ENCODE results near the gene ATP5IF1.

Gene ATP5IF1

DNA sequence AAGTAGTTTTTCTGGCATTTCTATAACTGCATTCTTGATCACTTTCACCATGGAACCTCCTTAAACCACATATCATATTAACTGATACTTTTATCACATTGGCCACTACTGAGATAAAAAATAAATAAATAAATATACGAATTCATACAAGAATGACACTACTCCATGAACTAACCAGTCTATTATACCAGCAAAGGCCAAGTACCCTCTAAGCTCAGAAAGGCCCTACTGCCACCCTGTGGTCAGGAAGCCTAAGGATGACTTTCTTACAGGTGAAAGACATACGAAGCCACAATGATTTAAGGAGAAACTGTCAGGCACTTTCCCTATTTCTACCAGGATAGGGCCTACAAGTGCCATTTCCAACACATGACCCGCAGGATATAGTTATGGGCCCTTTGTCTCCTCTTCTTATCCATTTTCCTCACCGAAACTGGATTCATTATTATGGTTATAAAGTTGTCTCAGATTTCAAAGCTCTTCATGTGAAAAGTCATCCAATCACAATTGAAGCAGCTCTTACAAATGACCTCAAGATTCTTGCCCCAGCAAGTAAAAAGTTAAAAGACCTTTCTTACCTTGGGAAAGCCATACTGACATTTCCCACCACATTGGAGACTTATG lies 27.0 kb upstream of the ATP5IF1 start:
- Mint-ChIP-seq H3K9me3 (no peaks in the 10 kb centered on the region), H3K36me3 (ENCODE audit: low read depth) (peaks cover 43% of the 10 kb centered on the region), H3K27ac (peak overlapping the region; percentile 49), H3K4me1 (ENCODE audit: low read depth) (peaks cover 13% of the 10 kb centered on the region), H3K4me3 (no peak overlapping the region), H3K27me3 (ENCODE audit: low read depth) (no peaks in the 10 kb centered on the region)
- peak; percentile 47 for DNase-seq (ENCODE audit: low spot score)

DNA sequence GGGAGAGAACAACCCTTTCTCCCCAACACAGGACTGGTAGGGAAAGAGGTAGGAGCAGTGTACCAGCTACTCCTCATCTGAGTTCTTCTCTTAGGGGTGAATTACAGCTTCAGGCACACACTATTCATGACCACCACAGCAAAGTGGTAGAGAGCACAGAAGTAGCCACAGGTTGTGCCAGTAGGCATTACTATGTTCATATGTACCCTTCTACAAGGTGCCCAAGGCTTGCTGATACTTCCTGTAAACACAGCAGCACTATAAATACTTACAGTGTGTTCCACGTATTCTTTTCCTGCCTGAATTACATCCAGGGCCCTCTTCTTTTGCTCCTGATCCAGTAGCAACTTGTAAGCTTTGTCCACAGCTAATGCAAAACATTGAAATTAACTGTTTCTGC lies 26.2 kb upstream of the ATP5IF1 start:
- DNase-seq (ENCODE audit: low spot score) = no peak
- no peak overlapping the region for H3K27ac Mint-ChIP-seq
- H3K4me1 Mint-ChIP-seq (ENCODE audit: low read depth) = peaks cover 13% of the 10 kb centered on the region
- peaks cover 36% of the 10 kb centered on the region for H3K36me3 Mint-ChIP-seq (ENCODE audit: low read depth)
- no peaks in the 10 kb centered on the region for H3K9me3 Mint-ChIP-seq
- no peaks in the 10 kb centered on the region for H3K27me3 Mint-ChIP-seq (ENCODE audit: low read depth)
- no peak overlapping the region for H3K4me3 Mint-ChIP-seq

DNA sequence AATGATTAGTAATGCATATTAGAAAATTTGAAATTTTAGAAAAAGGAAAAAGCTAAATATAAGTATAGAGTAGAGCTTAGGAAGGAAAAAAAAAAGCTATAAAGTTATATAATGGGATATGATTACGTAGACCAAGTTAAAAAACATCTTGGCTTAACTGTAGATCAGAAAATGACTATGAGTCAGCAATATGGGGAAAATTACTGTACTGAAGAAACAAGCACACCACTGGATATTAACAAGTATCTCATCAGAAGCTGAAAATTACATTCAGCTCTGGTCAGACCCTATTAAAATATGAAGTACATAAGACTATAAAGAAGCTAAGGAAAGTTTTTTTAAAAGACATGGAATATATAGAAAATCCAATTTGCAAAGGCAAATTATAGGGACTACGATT lies 22.6 kb upstream of the ATP5IF1 start:
- H3K27ac Mint-ChIP-seq = no peak overlapping the region
- H3K36me3 Mint-ChIP-seq (ENCODE audit: low read depth) = peaks cover 26% of the 10 kb centered on the region
- H3K9me3 Mint-ChIP-seq = no peaks in the 10 kb centered on the region
- H3K4me1 Mint-ChIP-seq (ENCODE audit: low read depth) = peaks cover 12% of the 10 kb centered on the region
- H3K27me3 Mint-ChIP-seq (ENCODE audit: low read depth) = no peaks in the 10 kb centered on the region
- DNase-seq (ENCODE audit: low spot score) = no peak
- no peak overlapping the region for H3K4me3 Mint-ChIP-seq

GRCh38 chr1:28229089-28229488 lies 6.8 kb upstream of the ATP5IF1 start:
- Mint-ChIP-seq H3K27ac (no peak overlapping the region), H3K27me3 (ENCODE audit: low read depth) (no peaks in the 10 kb centered on the region), H3K4me3 (no peak overlapping the region), H3K4me1 (ENCODE audit: low read depth) (peaks cover 17% of the 10 kb centered on the region), H3K9me3 (no peaks in the 10 kb centered on the region), H3K36me3 (ENCODE audit: low read depth) (peaks cover 33% of the 10 kb centered on the region)
- no peak for DNase-seq (ENCODE audit: low spot score)

GRCh38 chr1:28229996-28230395 lies 5.9 kb upstream of the ATP5IF1 start:
- Mint-ChIP-seq H3K27ac (no peak overlapping the region), H3K36me3 (ENCODE audit: low read depth) (peaks cover 29% of the 10 kb centered on the region), H3K4me1 (ENCODE audit: low read depth) (peaks cover 19% of the 10 kb centered on the region), H3K27me3 (ENCODE audit: low read depth) (no peaks in the 10 kb centered on the region), H3K9me3 (no peaks in the 10 kb centered on the region), H3K4me3 (no peak overlapping the region)
- DNase-seq (ENCODE audit: low spot score) = no peak

DNA sequence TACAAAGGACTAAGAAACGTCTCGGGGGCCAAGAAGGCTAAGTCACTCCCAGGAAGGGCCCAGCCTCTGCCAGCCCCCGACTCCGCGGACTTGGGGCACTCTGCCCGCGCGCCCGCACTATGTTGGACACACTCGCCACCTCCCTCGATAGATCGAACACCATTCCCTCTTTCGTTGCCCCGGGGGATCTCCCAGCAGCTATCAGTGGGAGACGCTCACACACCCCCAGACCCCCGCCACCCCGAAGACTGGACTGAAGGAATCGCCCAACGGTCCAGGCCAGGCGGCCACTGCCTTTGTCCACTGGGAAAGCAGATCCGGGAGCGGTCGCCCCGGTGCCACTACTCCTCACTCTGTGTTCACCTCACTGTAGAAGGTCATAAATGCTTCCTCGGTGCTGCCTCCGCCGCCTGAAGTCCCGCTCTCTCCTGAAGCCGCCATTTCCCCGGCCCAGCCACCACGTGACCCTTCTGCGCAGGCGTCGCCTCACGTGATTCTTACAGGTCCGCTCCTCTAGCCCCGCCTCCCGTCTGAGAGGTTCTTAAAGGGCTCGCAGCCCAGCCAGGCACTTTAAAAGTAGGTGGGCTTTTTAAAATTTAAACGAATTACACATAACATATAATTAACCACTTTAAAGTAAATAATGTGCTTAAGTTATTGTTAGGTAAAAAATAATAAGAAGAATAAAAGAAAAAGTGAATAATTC lies 3.2 kb upstream of the ATP5IF1 start, which contains the start of gene DNAJC8:
DNAJC8 (minus strand) TSS at position 472 of the 706 bp plus-strand sequence; CDS start at position 441, 31 bp downstream.
- Mint-ChIP-seq H3K4me1 (ENCODE audit: low read depth) (peaks cover 19% of the 10 kb centered on the region), H3K9me3 (no peaks in the 10 kb centered on the region), H3K27me3 (ENCODE audit: low read depth) (no peaks in the 10 kb centered on the region), H3K4me3 (peak within 1 kb of the TSS; percentile 98), H3K27ac (peak within 1 kb of the TSS; percentile 98), H3K36me3 (ENCODE audit: low read depth) (peaks cover 14% of the 10 kb centered on the region)
- DNase-seq (ENCODE audit: low spot score) = peak; percentile 94

- H3K27me3 Mint-ChIP-seq (ENCODE audit: low read depth) = no peaks in the 10 kb centered on the region
Observed at GRCh38 chr1:28233264-28233606, 2.7 kb upstream of the ATP5IF1 start.

DNA sequence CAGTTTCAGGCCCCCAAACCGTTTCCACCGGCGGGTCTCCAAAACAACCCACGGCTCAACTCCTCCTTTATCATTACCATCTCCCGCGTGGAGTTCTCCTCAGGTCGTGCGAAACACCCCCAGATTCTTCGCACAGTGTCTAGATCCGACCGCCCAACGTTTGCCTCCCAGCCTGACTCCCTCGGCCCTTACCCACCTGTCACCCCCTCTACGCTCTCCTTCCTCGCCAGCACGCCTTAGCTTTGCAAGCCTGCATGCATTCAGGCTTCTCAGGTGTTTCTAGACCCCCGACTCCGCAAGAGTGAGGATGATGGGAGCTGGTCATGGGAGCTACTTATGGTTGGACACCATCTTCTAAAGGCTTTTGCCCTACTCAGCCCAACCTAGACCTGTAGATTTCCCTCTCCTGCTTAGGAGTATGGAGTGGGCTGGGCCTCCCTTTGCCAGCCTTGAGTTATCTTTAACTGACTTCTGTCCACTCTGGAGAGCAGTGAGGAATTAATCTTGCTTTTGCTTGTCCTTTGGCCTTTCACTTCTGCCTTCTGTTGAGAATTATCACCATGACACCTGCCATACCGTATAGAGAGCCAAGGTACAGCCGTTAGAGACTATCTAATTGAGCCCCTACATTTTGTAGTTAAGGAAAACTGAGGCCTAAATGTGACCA lies 865 bp downstream of the ATP5IF1 start:
- H3K27me3 Mint-ChIP-seq (ENCODE audit: low read depth) = no peaks in the 10 kb centered on the region
- no peak overlapping the region for H3K4me3 Mint-ChIP-seq
- H3K4me1 Mint-ChIP-seq (ENCODE audit: low read depth) = peaks cover 14% of the 10 kb centered on the region
- no peak overlapping the region for H3K27ac Mint-ChIP-seq
- no peaks in the 10 kb centered on the region for H3K9me3 Mint-ChIP-seq
- H3K36me3 Mint-ChIP-seq (ENCODE audit: low read depth) = peaks cover 6% of the 10 kb centered on the region
- DNase-seq (ENCODE audit: low spot score) = no peak

More at GRCh38 chr1:28233264-28233606, 2.7 kb upstream of the ATP5IF1 start:
- DNase-seq (ENCODE audit: low spot score) = no peak
- Mint-ChIP-seq H3K4me1 (ENCODE audit: low read depth) (peaks cover 19% of the 10 kb centered on the region), H3K4me3 (peak overlapping the region; percentile 18), H3K27ac (no peak overlapping the region), H3K36me3 (ENCODE audit: low read depth) (peaks cover 14% of the 10 kb centered on the region), H3K9me3 (no peaks in the 10 kb centered on the region)

GRCh38 chr1:28239004-28239403 lies 3.1 kb downstream of the ATP5IF1 start:
- H3K27me3 Mint-ChIP-seq (ENCODE audit: low read depth) = no peaks in the 10 kb centered on the region
- no peaks in the 10 kb centered on the region for H3K36me3 Mint-ChIP-seq (ENCODE audit: low read depth)
- no peak overlapping the region for H3K27ac Mint-ChIP-seq
- no peak for DNase-seq (ENCODE audit: low spot score)
- H3K9me3 Mint-ChIP-seq = no peaks in the 10 kb centered on the region
- H3K4me1 Mint-ChIP-seq (ENCODE audit: low read depth) = peaks cover 14% of the 10 kb centered on the region
- no peak overlapping the region for H3K4me3 Mint-ChIP-seq

DNA sequence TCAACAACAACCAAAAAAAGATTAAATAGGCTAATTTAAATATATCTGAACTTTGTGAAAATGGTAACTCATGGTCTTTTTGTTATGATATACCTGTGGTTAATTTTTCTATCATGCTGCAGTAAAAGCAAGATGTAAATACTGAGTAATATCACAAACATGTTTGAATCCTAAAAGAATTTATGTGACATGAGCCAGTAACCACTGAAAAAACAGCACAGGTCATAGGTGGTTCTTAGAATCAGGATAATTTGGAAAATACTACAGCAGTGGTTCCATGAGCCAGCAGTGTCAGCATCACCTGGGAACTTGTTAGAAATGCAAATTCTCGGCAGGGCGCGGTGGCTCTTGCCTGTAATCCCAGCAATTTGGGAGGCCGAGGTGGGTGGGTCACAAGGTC lies 4.1 kb downstream of the ATP5IF1 start:
- H3K36me3 Mint-ChIP-seq (ENCODE audit: low read depth) = no peaks in the 10 kb centered on the region
- H3K4me3 Mint-ChIP-seq = no peak overlapping the region
- H3K9me3 Mint-ChIP-seq = no peaks in the 10 kb centered on the region

DNA sequence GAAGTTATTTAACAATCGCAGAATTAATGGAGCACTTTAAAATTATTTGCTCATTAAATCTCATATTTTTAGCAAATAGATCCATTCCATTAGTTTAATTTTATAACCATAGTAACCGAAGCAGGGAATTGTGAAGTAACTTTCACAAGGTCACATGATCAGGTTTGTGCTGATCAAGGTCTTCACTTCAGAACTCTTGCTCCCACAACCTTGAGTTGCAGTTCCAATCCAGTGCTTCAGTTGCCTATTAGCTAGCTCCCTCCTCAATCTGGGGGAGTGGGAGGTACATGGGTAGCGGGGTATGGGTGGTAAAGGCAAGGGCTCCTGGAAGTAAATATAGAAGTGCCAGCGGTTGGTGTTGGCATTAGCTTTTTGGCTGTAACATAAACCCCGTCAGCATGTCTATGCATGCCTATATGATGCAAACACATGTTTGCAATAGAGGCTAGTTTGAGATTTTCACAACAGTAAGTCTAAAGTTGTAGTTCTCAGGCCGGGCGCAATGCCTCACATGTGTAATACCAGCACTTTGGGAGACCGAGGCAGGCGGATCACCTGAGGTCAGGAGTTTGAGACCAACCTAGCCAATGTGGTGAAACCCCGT lies 5.8 kb downstream of the ATP5IF1 start:
- no peaks in the 10 kb centered on the region for H3K27me3 Mint-ChIP-seq (ENCODE audit: low read depth)
- H3K4me1 Mint-ChIP-seq (ENCODE audit: low read depth) = peaks cover 22% of the 10 kb centered on the region
- H3K36me3 Mint-ChIP-seq (ENCODE audit: low read depth) = no peaks in the 10 kb centered on the region
- H3K4me3 Mint-ChIP-seq = no peak overlapping the region
- no peak overlapping the region for H3K27ac Mint-ChIP-seq
- no peaks in the 10 kb centered on the region for H3K9me3 Mint-ChIP-seq
- DNase-seq (ENCODE audit: low spot score) = no peak

More for the DNA sequence above, 4.1 kb downstream of the ATP5IF1 start:
- Mint-ChIP-seq H3K27me3 (ENCODE audit: low read depth) (no peaks in the 10 kb centered on the region), H3K27ac (no peak overlapping the region), H3K4me1 (ENCODE audit: low read depth) (peaks cover 18% of the 10 kb centered on the region)
- no peak for DNase-seq (ENCODE audit: low spot score)

GRCh38 chr1:28243685-28244311 lies 7.9 kb downstream of the ATP5IF1 start:
- Mint-ChIP-seq H3K36me3 (ENCODE audit: low read depth) (no peaks in the 10 kb centered on the region), H3K4me1 (ENCODE audit: low read depth) (peaks cover 37% of the 10 kb centered on the region), H3K27me3 (ENCODE audit: low read depth) (no peaks in the 10 kb centered on the region), H3K27ac (peak overlapping the region; percentile 77), H3K4me3 (peak overlapping the region; percentile 55), H3K9me3 (no peaks in the 10 kb centered on the region)
- DNase-seq (ENCODE audit: low spot score) = no peak

- peak overlapping the region; percentile 69 for H3K27ac Mint-ChIP-seq
- H3K4me3 Mint-ChIP-seq = peak overlapping the region; percentile 44
- no peaks in the 10 kb centered on the region for H3K27me3 Mint-ChIP-seq (ENCODE audit: low read depth)
- peaks cover 46% of the 10 kb centered on the region for H3K4me1 Mint-ChIP-seq (ENCODE audit: low read depth)
- no peak for DNase-seq (ENCODE audit: low spot score)
- no peaks in the 10 kb centered on the region for H3K9me3 Mint-ChIP-seq
- no peaks in the 10 kb centered on the region for H3K36me3 Mint-ChIP-seq (ENCODE audit: low read depth)
Observed at GRCh38 chr1:28244549-28245251, 8.8 kb downstream of the ATP5IF1 start.
